GM12878 (cell line): Measurements from ENCODE around the gene HINT1. TPM values are rescaled to one million over a fixed set of nuclear protein-coding genes. Genes with fewer than 3 reads are reported as not detected.

Experiments
- ATAC-seq: fragments of 200-7000 bp; cut with Tn5 transposase; 3 replicates; pipeline ENCODE4 v1.9.1; 2020; ENCODE audit warnings: mild to moderate bottlenecking, moderate library complexity
- BruUV-seq: library from RNA; stranded (reverse); fragments of 400-500 nt; replicated peaks from 2 replicates; lab custom pipeline; 2021; lab: Mats Ljungman, UMichigan
- CTCF ChIA-PET: fragments of 300-600 bp; sonication (Branson Sonifier 250); formaldehyde crosslinking; extraction: SDS; loops from one replicate; lab custom pipeline; 2021; ENCODE audit warnings: inconsistent platforms; lab: Yijun Ruan, JAX
- POLR2A ChIA-PET: fragments of 350-600 bp; formaldehyde crosslinking; extraction: SDS; loops from one replicate; lab custom pipeline; 2021; ENCODE audit warnings: inconsistent platforms; lab: Charles Lee
- RAD21 ChIA-PET: fragments of 300-600 bp; sonication (Branson Sonifier 250); formaldehyde crosslinking; loops from one replicate; lab custom pipeline; 2023; ENCODE audit warnings: antibody characterized with exemption; ENCODE audit not compliant: unreplicated experiment; lab: Charles Lee
- SMC1A ChIA-PET: fragments of 300-600 bp; sonication (Branson Sonifier 250); formaldehyde crosslinking; loops from one replicate; lab custom pipeline; 2023; ENCODE audit not compliant: unreplicated experiment, uncharacterized antibody; lab: Charles Lee
- DNase-seq: peaks from one replicate; pipeline ENCODE4 v3.0.0-alpha.2; 2011; ENCODE audit warnings: low read depth, low spot score
- FAIRE-seq: peaks from 3 replicates; lab custom pipeline; 2011; peaks lifted over from hg19 to GRCh38; lab: Jason Lieb, UNC
- H2AFZ ChIP-seq: 2 replicates; pipeline ENCODE4 v1.6.0; 2011; ENCODE audit warnings: low read depth, low read length, control low read depth; ENCODE audit not compliant: control insufficient read depth
- H3K27ac ChIP-seq: 2 replicates; pipeline ENCODE4 v1.5.1; 2011; ENCODE audit warnings: control low read depth; ENCODE audit not compliant: control insufficient read depth, insufficient read depth
- H3K27me3 ChIP-seq, 2 experiments: replicated peaks in 1 of 2; 2 replicates each; pipeline versions ENCODE4 v1.6.0 to v1.6.1; 2011; ENCODE audit warnings: low read length in 1 of 2; ENCODE audit not compliant: control insufficient read depth in 2 of 2, insufficient read depth in 2 of 2
- H3K36me3 ChIP-seq, 2 experiments: 2 replicates each; pipeline ENCODE4 v1.5.1; 2011; ENCODE audit warnings: low read length in 1 of 2; ENCODE audit not compliant: control insufficient read depth in 2 of 2, insufficient read depth in 2 of 2
- H3K4me1 ChIP-seq: 2 replicates; pipeline ENCODE4 v1.6.1; 2011; ENCODE audit warnings: mild to moderate bottlenecking, low read length, moderate library complexity, mixed read lengths; ENCODE audit not compliant: control insufficient read depth, insufficient read depth
- H3K4me2 ChIP-seq: 2 replicates; pipeline ENCODE4 v1.6.0; 2011; ENCODE audit warnings: control low read depth; ENCODE audit not compliant: control insufficient read depth, insufficient read depth
- H3K4me3 ChIP-seq: fragments of 200-600 bp; sonication (generic); 2 replicates; pipeline ENCODE4 v1.5.1; 2016
- H3K79me2 ChIP-seq: 2 replicates; pipeline ENCODE4 v1.6.0; 2011; ENCODE audit warnings: low read length; ENCODE audit not compliant: control insufficient read depth, insufficient read depth
- H3K9ac ChIP-seq: 2 replicates; pipeline ENCODE4 v1.8.0; 2011; ENCODE audit warnings: low read length, control low read depth, mixed read lengths; ENCODE audit not compliant: control insufficient read depth, insufficient read depth
- H3K9me3 ChIP-seq: replicated peaks from 3 replicates; pipeline ENCODE4 v1.5.1; 2011; ENCODE audit warnings: mild to moderate bottlenecking, low read length; ENCODE audit not compliant: control insufficient read depth, insufficient read depth
- H4K20me1 ChIP-seq: 2 replicates; pipeline ENCODE4 v1.6.0; 2011; ENCODE audit not compliant: control insufficient read depth, insufficient read depth
- CBX3 ChIP-seq: fragments of 200-600 bp; sonication (generic); IDR thresholded peaks from 2 replicates; pipeline ENCODE4 v1.6.1; 2016; ENCODE audit warnings: low read depth, borderline replicate concordance
- CHD4 ChIP-seq: fragments of 200-600 bp; sonication (generic); IDR thresholded peaks from 2 replicates; pipeline ENCODE4 v1.6.1; 2016; ENCODE audit warnings: mild to moderate bottlenecking
- IKZF2 ChIP-seq, 2 experiments: fragments of 450-650 bp; IDR thresholded peaks; 2 replicates each; pipeline ENCODE4 v1.6.1; 2017; ENCODE audit warnings: mild to moderate bottlenecking in 2 of 2, moderate library complexity in 2 of 2
- MEF2B ChIP-seq: fragments of 450-650 bp; IDR thresholded peaks from 2 replicates; pipeline ENCODE4 v1.6.1; 2018; ENCODE audit warnings: mild to moderate bottlenecking, moderate library complexity; ENCODE audit not compliant: partially characterized antibody, poor library complexity, severe bottlenecking
- MTA3 ChIP-seq: IDR thresholded peaks from 2 replicates; pipeline ENCODE4 v1.6.1; 2012; ENCODE audit warnings: low read length, inconsistent platforms, borderline replicate concordance
- NFXL1 ChIP-seq: fragments of 450-650 bp; IDR thresholded peaks from 2 replicates; pipeline ENCODE4 v1.6.1; 2017; ENCODE audit warnings: antibody characterized with exemption, mild to moderate bottlenecking, borderline replicate concordance
- NR2C2 ChIP-seq: IDR thresholded peaks from 2 replicates; pipeline ENCODE4 v1.6.1; 2011; ENCODE audit warnings: borderline replicate concordance, low read depth; ENCODE audit not compliant: control insufficient read depth, insufficient read length
- PAX8 ChIP-seq: fragments of 450-650 bp; IDR thresholded peaks from 2 replicates; pipeline ENCODE4 v1.6.1; 2017; ENCODE audit warnings: mild to moderate bottlenecking, moderate library complexity
- POLR2A ChIP-seq: IDR thresholded peaks from 2 replicates; pipeline ENCODE4 v1.6.1; 2011; ENCODE audit warnings: low read depth, mild to moderate bottlenecking, low read length
- RAD21 ChIP-seq: IDR thresholded peaks from 2 replicates; pipeline ENCODE4 v1.6.1; 2011; ENCODE audit warnings: mild to moderate bottlenecking, low read depth, low read length, moderate library complexity; ENCODE audit not compliant: insufficient read depth
- RBBP5 ChIP-seq: fragments of 200-600 bp; sonication (generic); conservative IDR thresholded peaks from 2 replicates; pipeline ENCODE4 v1.6.1; 2016
- SIN3A ChIP-seq: IDR thresholded peaks from 2 replicates; pipeline ENCODE4 v1.6.1; 2012; ENCODE audit warnings: low read depth, low read length, improper control_type of control experiment
- SMAD1 ChIP-seq: fragments of 450-650 bp; IDR thresholded peaks from 2 replicates; pipeline ENCODE4 v1.6.1; 2018; ENCODE audit warnings: mild to moderate bottlenecking, low read depth; ENCODE audit not compliant: partially characterized antibody
- SMARCA5 ChIP-seq: fragments of 450-650 bp; IDR thresholded peaks from 2 replicates; pipeline ENCODE4 v1.6.1; 2017; ENCODE audit warnings: mild to moderate bottlenecking
- SREBF2 ChIP-seq: IDR thresholded peaks from 2 replicates; pipeline ENCODE4 v1.6.1; 2012; ENCODE audit warnings: mild to moderate bottlenecking, low read length
- TBL1XR1 ChIP-seq: IDR thresholded peaks from 2 replicates; pipeline ENCODE4 v1.6.1; 2012; ENCODE audit warnings: low read depth, low read length, improper control_type of control experiment
- ZBED1 ChIP-seq: IDR thresholded peaks from 2 replicates; pipeline ENCODE4 v1.6.1; 2016; ENCODE audit warnings: borderline replicate concordance
- ZNF207 ChIP-seq: fragments of 450-650 bp; IDR thresholded peaks from 2 replicates; pipeline ENCODE4 v1.6.1; 2014; ENCODE audit warnings: antibody characterized with exemption, mild to moderate bottlenecking, borderline replicate concordance
- ZSCAN29 ChIP-seq: fragments of 450-650 bp; IDR thresholded peaks from 2 replicates; pipeline ENCODE4 v1.6.1; 2017; ENCODE audit warnings: mild to moderate bottlenecking, moderate library complexity
- WGBS: methylation state at CpG from one replicate; pipeline ENCODE4 v1.1.6; 2016; ENCODE audit warnings: low lambda C conversion rate; ENCODE audit not compliant: insufficient replicate concordance, insufficient coverage; ENCODE audit errors: missing lambda C conversion rate; 5-methylcytosine and 5-hydroxymethylcytosine counted together
- in situ Hi-C: fragments of 300-500 bp; cut with MboI; formaldehyde crosslinking; loops from 9 replicates; pipeline ENCODE4 v1.14.3; 2018; ENCODE audit warnings: mixed read lengths
- intact Hi-C: fragments of 100-400 bp; cut with micrococcal nuclease; formaldehyde crosslinking; loops from one replicate; pipeline ENCODE4 v1.14.2; 2022; ENCODE audit not compliant: unreplicated experiment
- polyA plus RNA-seq, 11 experiments: library from polyadenylated mRNA; depleted of rRNA in 4 of 11; unstranded in 6 of 11; stranded (reverse) in 5 of 11; fragments of >200 nt; fragmentation: Nextera tagmentation in 4 of 11; fragmentation: Illumina TruSeq in 1 of 11; extraction: Ambion mirVana in 4 of 11; extraction: Trizol in 1 of 11; gene quantifications; 1 replicate in 1 of 11; 2 replicates in 10 of 11; pipeline versions ENCODE4 v1.2.1 to v1.2.3, GENCODE V29; 2011 to 2016; ENCODE audit warnings: inconsistent platforms in 2 of 11, missing spikeins in 2 of 11, low read depth in 1 of 11
- total RNA-seq, 4 experiments: library from RNA; depleted of rRNA in 3 of 4; stranded (reverse); fragments of >200 nt in 3 of 4; fragmentation: Illumina TruSeq in 1 of 4; extraction: Trizol in 1 of 4; gene quantifications; 2 replicates each; pipeline versions ENCODE4 v1.2.1 to v1.2.3, GENCODE V29; 2013 to 2021
- TF ChIP-seq, protein P1 (sequence below): IDR thresholded peaks from 2 replicates; pipeline ENCODE4 v1.6.1; 2011; ENCODE audit warnings: low read depth, low read length, improper control_type of control experiment, borderline replicate concordance
- TF ChIP-seq, protein P2 (sequence below), 3 experiments: IDR thresholded peaks in 2 of 3; conservative IDR thresholded peaks in 1 of 3; 2 replicates each; pipeline ENCODE4 v1.5.1; 2011; ENCODE audit warnings: low read depth in 3 of 3, low read length in 3 of 3, mild to moderate bottlenecking in 3 of 3, control low read depth in 2 of 3, moderate library complexity in 2 of 3, inconsistent platforms in 1 of 3, mixed read lengths in 1 of 3; ENCODE audit not compliant: control insufficient read depth in 2 of 3, insufficient read depth in 1 of 3; ENCODE audit errors: extremely low read depth in 1 of 3
- TF ChIP-seq, protein P3 (sequence below): IDR thresholded peaks from 2 replicates; pipeline ENCODE4 v1.6.1; 2011; ENCODE audit warnings: low read depth, mild to moderate bottlenecking, low read length, moderate library complexity, borderline replicate concordance; ENCODE audit errors: extremely low read depth

Gene HINT1
- total and polyA plus RNA-seq, 10 of the 15 experiments (the other 5 are each of a cell fraction or from before 2014, with no cell fraction given): 253 to 997 (median 562) TPM

DNA sequence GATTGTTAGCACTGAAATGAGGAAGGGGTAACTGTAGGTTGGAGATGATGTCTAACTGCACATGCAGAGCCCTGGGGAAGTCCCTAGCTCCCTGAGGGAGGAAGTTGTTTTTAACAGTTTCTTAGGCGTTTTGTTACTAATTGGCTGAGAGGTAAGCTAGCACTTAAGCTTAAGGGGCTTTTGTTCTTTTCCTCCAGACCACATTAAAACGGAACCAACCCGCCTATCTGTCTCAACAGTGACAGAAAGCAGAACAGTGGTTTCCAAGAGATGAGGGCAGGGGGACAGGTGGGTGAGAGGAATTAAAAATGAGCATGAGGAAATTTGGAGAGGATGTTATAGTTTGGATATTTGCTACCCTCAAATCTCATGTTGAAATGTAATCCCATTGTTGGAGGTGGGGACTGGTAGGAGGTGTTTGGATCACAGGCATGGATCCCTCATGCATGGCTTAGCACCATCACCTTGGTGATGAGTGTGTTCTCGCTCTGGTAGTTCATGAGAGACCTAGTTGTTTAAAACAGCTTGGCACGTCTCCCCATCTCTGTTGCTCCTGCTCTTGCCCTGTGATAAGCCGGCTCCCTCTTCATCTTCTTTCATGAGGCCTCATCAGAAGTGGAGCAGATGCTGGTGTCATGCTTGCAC is 44.6 kb upstream of the HINT1 start:
- peak overlapping the region; percentile 76 for H3K9ac ChIP-seq
- FAIRE-seq: peak; percentile 77
- H3K4me2 ChIP-seq: peak overlapping the region; percentile 84
- H3K27ac ChIP-seq: peak overlapping the region; percentile 94
- intact Hi-C loops (loop anchor here (1.0 kb wide), 4 partner anchors 15 to 56 kb away; partner anchors contain the start of gene LYRM7), in situ Hi-C loops (loop anchor here (5.0 kb wide), 1 partner anchor 173 kb away; no protein-coding TSS in a partner anchor)
- H3K36me3 ChIP-seq: no peaks in the 10 kb centered on the region
- peak; percentile 77 for ATAC-seq
- peak overlapping the region; percentile 35 for H2AFZ ChIP-seq
- under 1% methylated on average over 6 of the region's 6 CpGs for WGBS
- BruUV-seq: TSS peak; percentile 50
- no peaks in the 10 kb centered on the region for H3K9me3 ChIP-seq
- peaks cover 14% of the 10 kb centered on the region; the same call in 1 of the 2 replicates for H3K4me1 ChIP-seq
- ChIA-PET POLR2A (interaction anchor here (0.8 to 19.3 kb wide), 14 partner anchors 9 to 166 kb away, joined by 3 to 309 read pairs (median 4); partner anchors contain the start of genes CDC42SE2 and HINT1), SMC1A (interaction anchor here (0.9 to 26.7 kb wide), 19 partner anchors 8 to 421 kb away, joined by 3 to 1218 read pairs (median 5); partner anchors contain the start of gene CDC42SE2), RAD21 (interaction anchor here (0.6 to 10.7 kb wide), 22 partner anchors 10 to 280 kb away, joined by 3 to 302 read pairs (median 7); partner anchors contain the start of genes CDC42SE2 and HINT1), CTCF (interaction anchor here (0.7 to 2.9 kb wide), 11 partner anchors 9 to 173 kb away, joined by 3 to 12 read pairs (median 4); partner anchors contain the start of genes CDC42SE2 and HINT1)
- peaks cover 46% of the 10 kb centered on the region for H3K79me2 ChIP-seq
- H3K27me3 ChIP-seq: no peaks in the 10 kb centered on the region
- peak overlapping the region; percentile 84 for H3K4me3 ChIP-seq
- no peaks in the 10 kb centered on the region for H4K20me1 ChIP-seq
- DNase-seq: peak; percentile 94
- peak; percentile 97 for TF ChIP-seq IKZF2 (IDR thresholded peaks at IDR 0.05)
- TF ChIP-seq NR2C2: no peak
- TF ChIP-seq POLR2A: peak; percentile 71
- TF ChIP-seq ZSCAN29: no peak; the same call in 1 of the 2 replicates
- TF ChIP-seq, protein P1, sequence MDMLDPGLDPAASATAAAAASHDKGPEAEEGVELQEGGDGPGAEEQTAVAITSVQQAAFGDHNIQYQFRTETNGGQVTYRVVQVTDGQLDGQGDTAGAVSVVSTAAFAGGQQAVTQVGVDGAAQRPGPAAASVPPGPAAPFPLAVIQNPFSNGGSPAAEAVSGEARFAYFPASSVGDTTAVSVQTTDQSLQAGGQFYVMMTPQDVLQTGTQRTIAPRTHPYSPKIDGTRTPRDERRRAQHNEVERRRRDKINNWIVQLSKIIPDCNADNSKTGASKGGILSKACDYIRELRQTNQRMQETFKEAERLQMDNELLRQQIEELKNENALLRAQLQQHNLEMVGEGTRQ: no peak
- TF ChIP-seq, protein P2, sequence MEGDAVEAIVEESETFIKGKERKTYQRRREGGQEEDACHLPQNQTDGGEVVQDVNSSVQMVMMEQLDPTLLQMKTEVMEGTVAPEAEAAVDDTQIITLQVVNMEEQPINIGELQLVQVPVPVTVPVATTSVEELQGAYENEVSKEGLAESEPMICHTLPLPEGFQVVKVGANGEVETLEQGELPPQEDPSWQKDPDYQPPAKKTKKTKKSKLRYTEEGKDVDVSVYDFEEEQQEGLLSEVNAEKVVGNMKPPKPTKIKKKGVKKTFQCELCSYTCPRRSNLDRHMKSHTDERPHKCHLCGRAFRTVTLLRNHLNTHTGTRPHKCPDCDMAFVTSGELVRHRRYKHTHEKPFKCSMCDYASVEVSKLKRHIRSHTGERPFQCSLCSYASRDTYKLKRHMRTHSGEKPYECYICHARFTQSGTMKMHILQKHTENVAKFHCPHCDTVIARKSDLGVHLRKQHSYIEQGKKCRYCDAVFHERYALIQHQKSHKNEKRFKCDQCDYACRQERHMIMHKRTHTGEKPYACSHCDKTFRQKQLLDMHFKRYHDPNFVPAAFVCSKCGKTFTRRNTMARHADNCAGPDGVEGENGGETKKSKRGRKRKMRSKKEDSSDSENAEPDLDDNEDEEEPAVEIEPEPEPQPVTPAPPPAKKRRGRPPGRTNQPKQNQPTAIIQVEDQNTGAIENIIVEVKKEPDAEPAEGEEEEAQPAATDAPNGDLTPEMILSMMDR (IDR thresholded peaks at IDR 0.05 in 2 of 3, conservative IDR thresholded peaks at IDR 0.05 in 1 of 3; ENCODE audit: control insufficient read depth in 2 of 3, extremely low read depth in 1 of 3, insufficient read depth in 1 of 3, low read depth in 3 of 3, low read length in 3 of 3): no peak
- no peak; the same call in 1 of the 2 replicates for TF ChIP-seq ZNF207
- peak; percentile 61; the same call in 1 of the 2 replicates for TF ChIP-seq TBL1XR1
- TF ChIP-seq RAD21: peak; percentile 5; the same call in 1 of the 2 replicates
- TF ChIP-seq SIN3A: no peak
- peak; percentile 92 for TF ChIP-seq MEF2B
- TF ChIP-seq RBBP5: no peak
- TF ChIP-seq CBX3: no peak
- no peak; the same call in 1 of the 2 replicates for TF ChIP-seq MTA3
- no peak for TF ChIP-seq ZBED1
- peak; percentile 88 for TF ChIP-seq SMARCA5
- TF ChIP-seq SREBF2: no peak
- no peak for TF ChIP-seq NFXL1
- TF ChIP-seq, protein P3, sequence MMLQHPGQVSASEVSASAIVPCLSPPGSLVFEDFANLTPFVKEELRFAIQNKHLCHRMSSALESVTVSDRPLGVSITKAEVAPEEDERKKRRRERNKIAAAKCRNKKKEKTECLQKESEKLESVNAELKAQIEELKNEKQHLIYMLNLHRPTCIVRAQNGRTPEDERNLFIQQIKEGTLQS: no peak
- no peak for TF ChIP-seq CHD4
- no peak for TF ChIP-seq SMAD1
- TF ChIP-seq PAX8: no peak
